Fibroblast of skin of scalp (primary cell): ENCODE results near the gene ETFA.

Experiments
- DNase-seq: peaks from one replicate; pipeline ENCODE4 v3.0.0-alpha.2; 2013

Gene ETFA

DNA sequence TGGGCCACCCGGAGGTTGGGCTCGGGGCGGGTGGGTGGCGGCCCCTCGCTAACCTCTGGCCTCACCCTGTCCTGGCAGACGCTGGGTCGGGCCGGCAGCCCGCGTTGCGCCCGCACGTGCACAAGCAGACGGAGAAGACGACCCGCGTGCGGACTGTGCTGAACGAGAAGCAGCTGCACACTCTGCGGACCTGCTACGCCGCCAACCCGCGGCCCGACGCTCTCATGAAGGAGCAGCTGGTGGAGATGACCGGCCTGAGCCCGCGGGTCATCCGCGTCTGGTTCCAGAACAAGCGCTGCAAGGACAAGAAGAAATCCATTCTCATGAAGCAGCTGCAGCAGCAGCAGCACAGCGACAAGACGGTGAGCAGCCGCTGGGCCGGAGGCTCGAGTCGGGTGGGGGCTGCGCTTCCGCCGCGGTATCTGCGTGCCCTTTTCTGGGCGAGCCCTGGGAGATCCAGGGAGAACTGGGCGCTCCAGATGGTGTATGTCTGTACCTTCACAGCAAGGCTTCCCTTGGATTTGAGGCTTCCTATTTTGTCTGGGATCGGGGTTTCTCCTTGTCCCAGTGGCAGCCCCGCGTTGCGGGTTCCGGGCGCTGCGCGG lies 29.0 kb upstream of the ETFA start:
- DNase-seq = peak; percentile 17

- DNase-seq = peak; percentile 28
These were observed 28.3 kb upstream of the ETFA start for GRCh38 chr15:76339305-76340197.

- no peak for DNase-seq
These were observed 27.4 kb upstream of the ETFA start for GRCh38 chr15:76338486-76339304.

GRCh38 chr15:76337696-76338485 lies 26.6 kb upstream of the ETFA start:
- DNase-seq = no peak

DNA sequence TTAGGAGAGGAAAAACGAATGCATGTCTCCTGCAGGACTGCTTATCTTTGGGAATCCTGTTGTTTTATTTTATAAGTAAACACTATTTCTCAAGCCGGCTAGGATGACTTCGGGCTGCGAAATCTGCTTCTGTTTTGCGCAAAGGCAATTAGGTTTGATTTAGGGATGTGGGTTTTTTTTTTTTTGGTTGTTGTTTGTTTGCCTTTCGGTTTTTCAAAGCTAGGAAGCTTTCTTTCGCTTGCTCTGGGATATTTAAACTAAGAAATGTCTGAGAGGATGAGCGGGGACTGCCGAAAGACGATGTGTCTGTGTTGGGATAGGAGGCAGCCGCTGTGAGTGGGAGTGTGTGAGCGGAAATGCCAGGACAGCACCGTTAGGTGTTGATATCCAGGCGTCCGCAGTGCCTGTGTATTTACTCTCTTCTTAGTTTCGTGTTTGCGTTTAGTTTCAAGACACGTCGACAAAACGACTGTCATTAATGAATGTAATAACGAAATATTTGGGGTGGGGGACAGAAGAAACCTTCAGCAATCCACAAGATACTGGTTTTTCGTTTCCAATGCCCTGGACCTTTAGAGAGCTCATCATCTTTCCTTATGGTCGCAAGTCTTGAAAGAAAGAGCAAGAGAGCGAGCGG lies 25.9 kb upstream of the ETFA start:
- DNase-seq = peak; percentile 20

- peak; percentile 92 for DNase-seq
These were observed 25.2 kb upstream of the ETFA start, which contains the start of gene ISL2 for GRCh38 chr15:76336254-76337058. Gene ISL2 (plus strand): TSS chr15:76336773. CDS start chr15:76336884, 111 bp downstream.

DNA sequence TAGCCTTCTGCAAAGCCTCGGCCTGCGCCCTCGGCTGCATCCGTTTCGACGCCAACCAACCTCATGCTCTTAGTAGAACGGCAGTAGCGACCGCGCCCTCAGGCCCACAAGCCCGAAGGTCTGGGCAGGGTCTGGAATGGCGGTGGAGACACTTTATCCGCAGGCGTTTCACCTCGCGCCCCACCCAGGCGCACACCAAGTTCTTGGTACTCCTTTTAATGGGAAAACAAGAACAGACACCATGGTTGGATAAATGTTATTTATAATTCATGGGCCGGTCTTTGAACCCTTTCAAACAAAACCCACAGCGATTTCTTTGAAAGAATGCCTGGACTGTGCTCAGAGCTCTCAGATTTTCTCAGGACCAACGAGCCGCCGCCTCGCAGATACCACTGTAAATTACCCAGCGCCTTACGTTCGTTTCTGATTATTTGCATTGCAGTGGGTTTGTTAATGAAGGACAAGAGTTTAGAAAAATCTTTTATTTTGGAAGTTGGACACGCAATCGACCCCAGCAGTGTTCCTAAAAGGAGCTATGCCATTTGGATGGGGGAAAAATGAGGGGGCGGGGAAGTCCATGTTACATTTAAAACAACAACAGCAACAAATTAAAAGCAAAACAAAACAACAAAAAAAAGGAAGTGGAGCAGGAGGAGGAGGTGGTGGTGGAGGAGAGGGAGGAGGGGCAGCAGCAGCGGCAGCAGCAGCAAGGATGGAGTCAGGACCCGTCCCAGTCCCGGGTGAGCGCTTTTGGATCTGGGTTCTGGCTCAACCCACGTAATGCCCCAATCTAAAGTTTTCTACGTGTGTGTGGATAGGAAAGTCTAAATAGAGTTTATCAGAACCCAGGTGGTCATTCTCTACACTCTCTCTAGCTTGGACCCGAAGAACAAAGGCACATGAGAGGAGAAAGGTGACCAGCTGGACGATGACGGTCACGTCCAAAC lies 24.3 kb upstream of the ETFA start:
- no peak for DNase-seq

DNA sequence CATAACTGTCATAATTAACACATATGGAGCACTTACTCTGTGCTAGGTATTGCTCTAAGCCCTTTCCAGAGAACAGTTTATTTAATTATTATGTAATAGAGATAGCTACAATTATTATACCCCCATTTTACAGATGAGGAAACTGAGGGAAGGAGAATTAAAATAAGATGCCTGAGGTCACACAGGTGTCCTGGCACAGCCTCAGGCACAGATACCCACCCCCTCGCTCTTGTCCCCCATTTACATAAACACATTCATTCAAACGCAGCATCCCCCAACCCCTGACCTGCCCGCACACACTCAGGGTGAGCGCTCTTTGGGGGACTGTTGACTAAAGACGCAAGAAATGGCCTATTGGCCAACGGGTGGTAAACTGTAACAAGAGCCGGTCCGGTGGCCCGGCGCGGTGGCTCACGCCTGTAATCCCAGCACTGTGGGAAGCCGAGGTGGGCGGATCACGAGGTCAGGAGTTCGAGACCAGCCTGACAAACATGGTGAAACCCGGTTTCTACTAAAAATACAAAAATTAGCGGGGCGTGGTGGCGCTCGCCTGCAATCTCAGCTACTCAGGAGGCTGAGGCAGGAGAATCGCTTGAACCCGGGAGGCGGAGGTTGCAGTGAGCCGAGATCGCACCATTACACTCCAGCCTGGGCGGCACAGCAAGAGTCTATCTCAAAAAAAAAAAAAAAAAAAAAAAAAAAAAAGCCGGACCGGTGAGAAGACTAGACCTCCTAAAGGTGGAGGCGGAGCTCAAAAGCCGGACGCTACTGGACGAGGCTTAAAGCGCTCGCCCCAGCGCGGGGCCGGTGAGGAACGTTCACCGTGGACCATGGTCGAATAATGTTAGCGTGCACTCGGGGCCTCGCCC lies 23.4 kb upstream of the ETFA start:
- no peak for DNase-seq

DNA sequence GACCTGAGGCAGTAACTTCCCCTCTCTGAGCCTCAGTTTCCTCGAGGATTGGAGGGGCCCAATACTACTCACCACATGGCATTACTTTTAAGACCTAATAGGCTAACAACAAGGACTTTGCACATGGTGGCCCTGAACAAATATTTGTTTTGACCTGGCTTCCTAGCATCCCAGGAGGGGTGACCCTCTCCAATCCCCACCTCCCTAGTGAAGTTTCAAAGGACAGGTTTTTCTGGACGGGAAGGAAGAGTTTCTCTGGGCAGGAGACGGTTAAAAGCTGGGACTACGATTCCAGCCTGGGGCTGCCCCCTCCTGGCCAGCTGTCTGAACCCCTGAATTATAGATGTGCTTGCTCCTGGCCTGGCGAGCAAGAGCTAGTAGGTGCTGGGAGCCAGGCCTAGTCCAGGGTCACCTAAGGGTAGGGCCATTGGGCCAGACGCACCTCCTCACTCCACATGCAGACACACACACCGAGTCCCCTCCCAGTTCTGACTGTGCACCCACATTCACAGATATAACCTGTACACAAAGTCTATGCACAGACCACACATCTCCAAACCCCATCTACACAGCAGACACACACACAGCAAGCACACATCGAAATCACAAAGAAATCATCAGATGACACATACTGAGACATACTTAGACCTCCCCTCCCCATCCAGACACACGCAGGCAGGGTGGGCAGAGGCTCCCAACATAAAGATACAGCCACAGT lies 22.6 kb upstream of the ETFA start:
- DNase-seq = no peak

DNA sequence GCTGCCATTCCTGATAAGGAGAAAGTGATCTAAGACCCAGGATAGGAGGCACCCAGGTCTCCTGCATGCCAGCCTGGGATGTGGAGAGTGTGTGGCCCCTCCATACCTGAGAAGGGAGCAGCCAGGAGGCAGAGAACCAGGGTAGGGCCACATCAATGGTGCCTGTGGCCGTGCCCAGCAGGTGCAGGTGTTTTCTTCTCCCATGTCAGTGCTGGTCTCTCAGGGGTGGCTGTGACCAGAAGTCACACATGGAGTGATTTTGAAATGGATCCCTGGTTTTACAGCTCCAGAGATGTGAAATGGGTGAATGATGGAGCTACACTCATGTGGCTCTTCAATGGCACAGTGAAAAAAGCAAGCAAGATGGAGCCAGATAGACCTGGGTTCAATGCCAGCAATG lies 22.0 kb upstream of the ETFA start:
- no peak for DNase-seq

- no peak for DNase-seq
These were observed 21.5 kb upstream of the ETFA start for GRCh38 chr15:76332796-76333195.

GRCh38 chr15:76330080-76330680 lies 18.9 kb upstream of the ETFA start:
- DNase-seq = peak; percentile 57

GRCh38 chr15:76328958-76329357 lies 17.7 kb upstream of the ETFA start:
- no peak for DNase-seq

DNA sequence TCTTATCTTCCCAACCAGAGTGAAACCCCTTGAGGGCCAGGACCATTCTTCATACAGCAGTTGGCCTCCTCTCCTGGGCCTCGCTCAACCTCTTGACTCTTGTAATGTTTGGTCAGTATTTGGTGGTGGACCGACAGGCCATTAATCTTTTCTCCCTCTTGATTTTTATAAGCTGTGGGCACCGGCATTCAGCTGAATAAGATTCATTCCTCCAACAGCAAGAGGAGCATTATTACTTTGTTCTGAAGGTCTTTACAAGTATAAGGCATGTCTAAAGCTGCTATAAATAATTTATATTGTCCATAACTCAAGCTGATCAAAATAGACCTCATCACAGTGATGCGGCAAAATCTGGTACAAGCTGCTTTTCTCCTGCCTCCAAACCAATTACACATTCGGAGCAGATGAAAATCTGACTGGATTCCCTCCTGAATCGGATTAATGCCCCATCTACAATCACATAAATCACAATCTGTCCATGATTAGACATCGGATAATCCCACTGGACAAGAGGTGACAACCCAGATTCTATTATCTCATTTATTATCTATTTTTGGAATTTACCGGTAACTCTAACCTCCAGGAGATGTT lies 16.9 kb upstream of the ETFA start:
- DNase-seq = no peak

GRCh38 chr15:76327191-76328105 lies 16.2 kb upstream of the ETFA start:
- peak; percentile 44 for DNase-seq

- no peak for DNase-seq
These were observed 14.4 kb upstream of the ETFA start for GRCh38 chr15:76325704-76326103.
